ENCODE results near the gene CAPZB. TPM values are rescaled to one million over a fixed set of nuclear protein-coding genes. Genes with fewer than 3 reads are reported as not detected.
"Not testable (repeated sequence)": the region's sequence is repeated elsewhere in the genome, so short reads cannot be mapped to it uniquely, and the experiment has no call there.

CAPZB gene
- total and polyA plus RNA-seq, 7 experiments from 2014 or later, result 216 to 559 (median 327) TPM

DNA sequence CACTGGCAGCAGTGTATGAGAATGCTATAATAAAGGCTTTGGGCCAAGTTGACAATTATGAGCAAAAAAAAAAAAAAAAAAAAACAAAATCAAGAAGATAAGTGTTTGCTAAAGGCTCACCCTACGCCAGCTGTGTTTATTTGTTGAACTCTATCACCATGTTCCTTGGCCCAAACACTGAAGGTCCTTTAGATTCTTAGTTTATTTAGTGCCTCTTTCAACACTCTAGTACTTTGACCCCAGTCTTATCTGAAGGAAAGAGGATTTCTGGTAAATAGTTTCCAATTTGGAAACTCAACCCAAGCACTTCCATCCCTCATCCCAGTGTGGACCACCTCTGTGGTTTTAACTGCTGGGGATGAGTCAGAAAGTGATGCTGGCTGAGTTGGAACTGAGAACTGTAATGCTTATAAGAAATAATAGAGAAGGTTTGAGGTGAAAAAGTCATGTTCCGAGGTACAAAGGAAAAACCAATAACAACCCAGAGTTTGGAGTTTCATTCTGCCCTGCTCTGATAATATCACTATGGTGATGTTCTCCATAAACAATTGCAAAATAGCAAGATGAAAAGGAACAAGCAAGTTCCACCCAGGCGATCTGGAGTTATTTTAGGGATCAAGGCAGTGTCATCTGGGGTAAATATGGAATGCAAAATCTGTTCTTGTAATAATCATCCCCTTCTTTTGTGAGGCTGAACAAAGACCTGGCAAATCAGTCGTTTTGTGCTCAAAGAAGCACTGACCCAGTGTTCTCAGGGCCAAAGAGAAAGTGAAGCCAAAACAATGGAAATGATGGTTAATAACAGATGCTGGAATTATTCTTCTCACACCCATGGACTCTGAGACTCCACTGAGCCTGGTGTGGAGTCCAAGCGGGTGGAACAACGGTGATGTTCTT is 19.7 kb upstream of the CAPZB start:
- Histone ChIP-seq H3K36me3 (ENCODE audit: control insufficient read depth in 2 of 3, insufficient read depth in 3 of 3, low read length in 3 of 3) (no peaks in the 10 kb centered on the region), H3K27me3 (ENCODE audit: control insufficient read depth in 2 of 2, insufficient read depth in 2 of 2, low read length in 2 of 2) (no peaks in the 10 kb centered on the region), H3K27ac (ENCODE audit: low read depth, low read length) (no peak overlapping the region), H3K4me1 (ENCODE audit: control insufficient read depth in 2 of 2, insufficient read depth in 2 of 2, low read length in 2 of 2) (peaks cover 0 to 4% of the 10 kb centered on the region in 2 donors), H3K9me3 (ENCODE audit: control insufficient read depth in 2 of 3, low read length in 3 of 3) (no peaks in the 10 kb centered on the region), H3K4me3 (ENCODE audit: low read length) (no peak overlapping the region)
- H3K36me3 Mint-ChIP-seq, result peaks cover 0 to 8% (median 0%) of the 10 kb centered on the region in 5 donors
- ChIA-PET CTCF (no interaction called here), POLR2A (interaction anchor here (1.3 kb wide), 1 partner anchor 10 kb away, joined by 3 read pairs; no protein-coding TSS in a partner anchor)
- peaks cover 4 to 32% (median 10%) of the 10 kb centered on the region in 7 donors for H3K4me1 Mint-ChIP-seq
- peak; percentile 22 for ATAC-seq
- no peak overlapping the region for H3K27ac Mint-ChIP-seq
- peaks cover 0 to 2% (median 0%) of the 10 kb centered on the region in 11 donors for H3K9me3 Mint-ChIP-seq
- no peak overlapping the region for H3K4me3 Mint-ChIP-seq
- no peak for DNase-seq
- intact Hi-C loops (cut with micrococcal nuclease), result no loop called here
- no peaks in the 10 kb centered on the region for H3K27me3 Mint-ChIP-seq

- H3K27ac Mint-ChIP-seq; H3K27me3 Mint-ChIP-seq; DNase-seq; H3K4me3 Mint-ChIP-seq; intact Hi-C loops (cut with micrococcal nuclease); H3K27me3 ChIP-seq (ENCODE audit: control insufficient read depth in 2 of 2, insufficient read depth in 2 of 2, low read length in 2 of 2); H3K4me1 ChIP-seq (ENCODE audit: control insufficient read depth in 2 of 2, insufficient read depth in 2 of 2, low read length in 2 of 2); ATAC-seq; H3K27ac ChIP-seq (ENCODE audit: low read depth, low read length); H3K36me3 ChIP-seq (ENCODE audit: control insufficient read depth in 2 of 3, insufficient read depth in 3 of 3, low read length in 3 of 3); H3K9me3 ChIP-seq (ENCODE audit: control insufficient read depth in 2 of 3, low read length in 3 of 3); H3K9me3 Mint-ChIP-seq; H3K4me3 ChIP-seq (ENCODE audit: low read length); H3K36me3 Mint-ChIP-seq: not testable (repeated sequence)
- ChIA-PET POLR2A (interaction anchor here (0.6 to 0.7 kb wide), 2 partner anchors 25 to 828 kb away, joined by 3 to 4 read pairs; no protein-coding TSS in a partner anchor), CTCF (interaction anchor here (0.6 kb wide), 1 partner anchor 85 kb away, joined by 3 read pairs; no protein-coding TSS in a partner anchor)
- peaks cover 4 to 18% (median 6%) of the 10 kb centered on the region in 7 donors for H3K4me1 Mint-ChIP-seq
Observed at GRCh38 chr1:19502284-19502683, 16.9 kb upstream of the CAPZB start.

DNA sequence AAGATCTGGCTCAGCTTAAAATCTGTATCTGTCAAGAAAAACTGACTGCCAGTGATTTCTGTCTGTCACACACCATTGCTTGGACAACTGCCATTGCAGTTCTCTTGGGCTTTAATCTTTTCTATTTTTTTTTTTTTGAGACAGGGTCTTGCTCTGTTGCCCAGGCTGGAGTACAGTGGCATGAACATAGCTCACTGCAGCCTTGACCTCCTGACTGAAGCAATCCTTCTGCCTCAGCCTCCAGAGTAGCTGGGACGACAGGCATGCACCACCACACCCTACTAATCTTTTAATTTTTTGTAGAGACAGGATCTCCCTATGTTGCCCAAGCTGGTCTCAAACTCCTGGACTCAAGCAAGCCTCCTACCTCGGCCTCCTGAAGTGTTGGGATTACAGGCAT is 14.5 kb upstream of the CAPZB start:
- H3K27ac ChIP-seq (ENCODE audit: low read depth, low read length); H3K36me3 Mint-ChIP-seq; H3K4me1 ChIP-seq (ENCODE audit: control insufficient read depth in 2 of 2, insufficient read depth in 2 of 2, low read length in 2 of 2); H3K27me3 ChIP-seq (ENCODE audit: control insufficient read depth in 2 of 2, insufficient read depth in 2 of 2, low read length in 2 of 2); H3K4me3 ChIP-seq (ENCODE audit: low read length); H3K36me3 ChIP-seq (ENCODE audit: control insufficient read depth in 2 of 3, insufficient read depth in 3 of 3, low read length in 3 of 3); intact Hi-C loops (cut with micrococcal nuclease); H3K27me3 Mint-ChIP-seq; H3K9me3 ChIP-seq (ENCODE audit: control insufficient read depth in 2 of 3, low read length in 3 of 3); ATAC-seq; H3K9me3 Mint-ChIP-seq; H3K4me3 Mint-ChIP-seq; H3K27ac Mint-ChIP-seq; DNase-seq: not testable (repeated sequence)
- ChIA-PET CTCF (interaction anchor here (1.6 kb wide), 1 partner anchor 12 kb away, joined by 6 read pairs; no protein-coding TSS in a partner anchor), POLR2A (interaction anchor here (1.2 kb wide), 1 partner anchor 13 kb away, joined by 6 read pairs; no protein-coding TSS in a partner anchor)
- H3K4me1 Mint-ChIP-seq, result peaks cover 14 to 18% (median 17%) of the 10 kb centered on the region in 7 donors

GRCh38 chr1:19497443-19497842 is 12.1 kb upstream of the CAPZB start:
- H3K4me1 ChIP-seq (ENCODE audit: control insufficient read depth in 2 of 2, insufficient read depth in 2 of 2, low read length in 2 of 2); H3K27me3 ChIP-seq (ENCODE audit: control insufficient read depth in 2 of 2, insufficient read depth in 2 of 2, low read length in 2 of 2); H3K27me3 Mint-ChIP-seq; H3K27ac ChIP-seq (ENCODE audit: low read depth, low read length); POLR2A ChIA-PET; DNase-seq; intact Hi-C loops (cut with micrococcal nuclease); H3K27ac Mint-ChIP-seq; H3K9me3 ChIP-seq (ENCODE audit: control insufficient read depth in 2 of 3, low read length in 3 of 3); H3K4me3 ChIP-seq (ENCODE audit: low read length); CTCF ChIA-PET; H3K36me3 ChIP-seq (ENCODE audit: control insufficient read depth in 2 of 3, insufficient read depth in 3 of 3, low read length in 3 of 3); H3K36me3 Mint-ChIP-seq; ATAC-seq; H3K4me3 Mint-ChIP-seq; H3K9me3 Mint-ChIP-seq: not testable (repeated sequence)
- peaks cover 12 to 31% (median 21%) of the 10 kb centered on the region in 7 donors for H3K4me1 Mint-ChIP-seq

DNA sequence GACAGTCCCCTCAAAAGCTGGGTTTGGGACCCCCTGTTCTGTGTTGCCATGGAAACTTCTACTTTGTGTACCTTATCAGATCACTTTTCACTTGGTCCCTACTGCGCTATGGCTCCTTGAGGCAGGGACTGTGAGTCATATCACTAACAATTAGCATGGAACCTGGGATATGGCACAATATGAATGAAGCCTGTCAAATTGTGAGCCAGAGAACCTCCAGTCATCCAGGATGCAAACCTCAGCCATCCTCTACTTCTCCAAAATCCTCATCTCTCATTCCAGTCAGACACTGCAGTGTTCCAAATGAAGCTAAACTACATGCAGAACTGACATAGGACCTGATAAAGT is 11.2 kb upstream of the CAPZB start:
- H3K36me3 ChIP-seq (ENCODE audit: control insufficient read depth in 2 of 3, insufficient read depth in 3 of 3, low read length in 3 of 3), result no peaks in the 10 kb centered on the region
- H3K27ac Mint-ChIP-seq, result peak overlapping the region in 1 of 9 donors; percentile 49
- intact Hi-C loops (cut with micrococcal nuclease), result no loop called here
- H3K9me3 Mint-ChIP-seq, result peaks cover 0 to 4% (median 0%) of the 10 kb centered on the region in 11 donors
- H3K4me3 Mint-ChIP-seq, result no peak overlapping the region
- no peak overlapping the region for H3K4me3 ChIP-seq (ENCODE audit: low read length)
- ChIA-PET POLR2A (interaction anchor here (0.6 to 0.9 kb wide), 2 partner anchors 13 to 15 kb away, joined by 3 to 4 read pairs; no protein-coding TSS in a partner anchor), CTCF (no interaction called here)
- no peaks in the 10 kb centered on the region for H3K27me3 ChIP-seq (ENCODE audit: control insufficient read depth in 2 of 2, insufficient read depth in 2 of 2, low read length in 2 of 2)
- peaks cover 12 to 39% (median 31%) of the 10 kb centered on the region in 7 donors for H3K4me1 Mint-ChIP-seq
- ATAC-seq (no peak), DNase-seq (no peak)
- peaks cover 0 to 5% (median 0%) of the 10 kb centered on the region in 5 donors for H3K36me3 Mint-ChIP-seq
- peaks cover 3 to 4% of the 10 kb centered on the region in 2 donors for H3K4me1 ChIP-seq (ENCODE audit: control insufficient read depth in 2 of 2, insufficient read depth in 2 of 2, low read length in 2 of 2)
- H3K27ac ChIP-seq (ENCODE audit: low read depth, low read length), result no peak overlapping the region
- H3K27me3 Mint-ChIP-seq, result no peaks in the 10 kb centered on the region
- no peaks in the 10 kb centered on the region for H3K9me3 ChIP-seq (ENCODE audit: control insufficient read depth in 2 of 3, low read length in 3 of 3)

DNA sequence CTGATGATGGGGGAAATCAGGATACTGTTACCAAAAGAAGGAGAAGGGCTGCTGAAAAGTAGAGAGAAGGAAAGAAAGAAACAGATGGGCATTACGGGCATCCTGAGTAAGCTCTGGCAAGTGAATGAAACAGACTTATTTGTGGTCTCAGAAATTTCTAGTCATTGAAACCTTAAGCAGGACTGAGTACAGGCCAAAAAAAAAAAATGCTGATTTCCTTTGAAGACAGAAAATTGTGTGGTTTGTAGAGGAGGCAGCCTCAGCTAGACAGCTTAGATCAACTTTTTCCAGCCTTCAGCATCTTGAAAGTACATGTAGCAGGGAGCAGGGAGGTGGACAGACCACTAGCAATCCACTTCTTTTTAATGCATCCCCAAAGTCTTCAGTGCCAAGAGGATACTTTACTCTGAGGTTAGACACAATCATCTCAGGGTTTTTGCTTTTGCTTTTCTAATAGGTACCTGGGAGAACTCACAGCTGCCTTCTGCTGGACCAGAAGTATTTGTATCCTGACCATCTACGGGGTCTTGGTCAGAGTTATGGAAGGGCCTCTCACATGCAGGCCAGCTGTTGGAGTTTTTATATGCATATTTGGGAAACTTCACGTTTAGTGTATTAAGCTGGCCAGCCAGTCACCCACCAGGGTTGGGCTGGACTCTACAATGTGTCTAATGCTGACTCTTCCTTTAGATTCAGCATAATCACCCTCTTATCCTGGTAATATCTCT is 10.6 kb upstream of the CAPZB start:
- H3K4me1 Mint-ChIP-seq, result peaks cover 11 to 44% (median 36%) of the 10 kb centered on the region in 7 donors
- H3K27me3 Mint-ChIP-seq, result no peaks in the 10 kb centered on the region
- CTCF ChIA-PET, result interaction anchor here (0.6 to 0.9 kb wide), 3 partner anchors 9 to 1922 kb away, joined by 3 read pairs; no protein-coding TSS in a partner anchor
- no peaks in the 10 kb centered on the region for H3K27me3 ChIP-seq (ENCODE audit: control insufficient read depth in 2 of 2, insufficient read depth in 2 of 2, low read length in 2 of 2)
- H3K9me3 ChIP-seq (ENCODE audit: control insufficient read depth in 2 of 3, low read length in 3 of 3), result no peaks in the 10 kb centered on the region
- peak overlapping the region in 3 of 9 donors; percentile 48 to 58 (median 49) for H3K27ac Mint-ChIP-seq
- H3K36me3 Mint-ChIP-seq, result peaks cover 0 to 5% (median 2%) of the 10 kb centered on the region in 5 donors
- H3K4me3 Mint-ChIP-seq, result no peak overlapping the region
- ATAC-seq, result no peak
- no peak overlapping the region for H3K4me3 ChIP-seq (ENCODE audit: low read length)
- no peak overlapping the region for H3K27ac ChIP-seq (ENCODE audit: low read depth, low read length)
- H3K4me1 ChIP-seq (ENCODE audit: control insufficient read depth in 2 of 2, insufficient read depth in 2 of 2, low read length in 2 of 2), result peaks cover 3 to 4% of the 10 kb centered on the region in 2 donors
- peaks cover 0 to 4% (median 0%) of the 10 kb centered on the region in 11 donors for H3K9me3 Mint-ChIP-seq
- POLR2A ChIA-PET, result interaction anchor here (0.6 to 0.9 kb wide), 2 partner anchors 13 to 15 kb away, joined by 3 to 4 read pairs; no protein-coding TSS in a partner anchor
- DNase-seq, result no peak
- no peaks in the 10 kb centered on the region for H3K36me3 ChIP-seq (ENCODE audit: control insufficient read depth in 2 of 3, insufficient read depth in 3 of 3, low read length in 3 of 3)
- intact Hi-C loops (cut with micrococcal nuclease), result no loop called here

All from naive thymus-derived CD4-positive, alpha-beta T cell (primary cell).